ENCODE data around the gene KCNJ1. TPM values are rescaled to one million over a fixed set of nuclear protein-coding genes. Genes with fewer than 3 reads are reported as not detected.
A peak's percentile ranks its signal among the peaks of the same experiment; 100 is the strongest.

KCNJ1 gene
- polyA plus RNA-seq, 1 of the 3 experiments (the other 2 are of a cell fraction) = not detected

DNA sequence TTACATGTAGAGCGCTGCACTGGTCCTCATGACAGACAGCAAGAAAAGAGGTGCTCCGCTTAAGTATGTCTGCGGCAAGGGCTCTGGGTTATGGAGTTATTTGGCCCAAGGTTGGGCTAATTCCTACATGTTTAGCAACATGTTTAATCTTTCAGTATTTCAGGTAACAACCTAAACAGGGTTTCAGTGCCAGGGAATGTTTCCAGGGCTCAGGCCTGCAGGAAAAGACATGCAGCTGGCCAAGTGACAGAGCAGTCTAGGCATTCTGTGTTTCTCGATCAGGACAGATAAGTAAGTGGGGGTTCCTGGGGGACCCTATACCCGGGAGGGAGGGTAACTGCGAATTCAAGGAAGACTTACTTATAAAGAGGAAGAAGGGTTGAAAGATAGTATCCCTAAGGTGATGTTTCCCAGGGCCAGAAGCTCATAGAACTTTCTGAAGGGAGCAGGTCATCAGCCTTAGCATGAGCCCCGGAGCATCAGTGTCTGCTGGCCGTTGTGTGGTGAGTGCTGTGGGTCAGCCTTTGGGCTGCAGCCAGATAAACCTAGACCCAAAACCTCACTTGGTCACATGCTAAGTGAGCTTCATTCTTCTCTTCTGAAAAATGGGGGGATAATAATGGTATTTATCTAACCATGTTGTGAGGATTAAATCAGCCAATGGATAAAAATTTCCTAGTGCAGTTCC is 42.5 kb upstream of the KCNJ1 start:
- Histone ChIP-seq H2AFZ (ENCODE audit: low read depth) (no peak overlapping the region), H3K9ac (no peak overlapping the region), H3F3A (replicated peaks; ENCODE audit: insufficient read depth) (no peaks in the 10 kb centered on the region), H3K4me1 (ENCODE audit: control insufficient read depth in 1 of 2, insufficient read depth in 2 of 2, low read depth in 1 of 2, low read length in 1 of 2) (peaks cover 5 to 22% of the 10 kb centered on the region in 2 experiments; a peak in 2 of 4 replicates), H3K79me2 (ENCODE audit: insufficient read depth) (no peaks in the 10 kb centered on the region), H3K27ac (ENCODE audit: low read depth in 2 of 2, low read length in 1 of 2) (no peak overlapping the region), H3K9me2 (no peaks in the 10 kb centered on the region), H3K27me3 (ENCODE audit: insufficient read depth) (no peaks in the 10 kb centered on the region; the same call in 1 of the 2 replicates), H3K36me3 (replicated peaks in 1 of 2; ENCODE audit: control insufficient read depth in 1 of 2, insufficient read depth in 2 of 2, low read length in 1 of 2) (no peaks in the 10 kb centered on the region), H3K9me3 (no peaks in the 10 kb centered on the region), H3K4me2 (no peak overlapping the region), H4K20me1 (ENCODE audit: insufficient read depth) (no peaks in the 10 kb centered on the region), H3K4me3 (ENCODE audit: low read depth in 2 of 2, low read length in 1 of 2) (no peak overlapping the region)
- POLR2A ChIA-PET = no interaction called here
- no peak for DNase-seq
- TF ChIP-seq, protein P1, sequence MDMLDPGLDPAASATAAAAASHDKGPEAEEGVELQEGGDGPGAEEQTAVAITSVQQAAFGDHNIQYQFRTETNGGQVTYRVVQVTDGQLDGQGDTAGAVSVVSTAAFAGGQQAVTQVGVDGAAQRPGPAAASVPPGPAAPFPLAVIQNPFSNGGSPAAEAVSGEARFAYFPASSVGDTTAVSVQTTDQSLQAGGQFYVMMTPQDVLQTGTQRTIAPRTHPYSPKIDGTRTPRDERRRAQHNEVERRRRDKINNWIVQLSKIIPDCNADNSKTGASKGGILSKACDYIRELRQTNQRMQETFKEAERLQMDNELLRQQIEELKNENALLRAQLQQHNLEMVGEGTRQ (IDR thresholded peaks at IDR 0.05; ENCODE audit: borderline replicate concordance, low read depth, low read length) = no peak
- TF ChIP-seq, protein P2, sequence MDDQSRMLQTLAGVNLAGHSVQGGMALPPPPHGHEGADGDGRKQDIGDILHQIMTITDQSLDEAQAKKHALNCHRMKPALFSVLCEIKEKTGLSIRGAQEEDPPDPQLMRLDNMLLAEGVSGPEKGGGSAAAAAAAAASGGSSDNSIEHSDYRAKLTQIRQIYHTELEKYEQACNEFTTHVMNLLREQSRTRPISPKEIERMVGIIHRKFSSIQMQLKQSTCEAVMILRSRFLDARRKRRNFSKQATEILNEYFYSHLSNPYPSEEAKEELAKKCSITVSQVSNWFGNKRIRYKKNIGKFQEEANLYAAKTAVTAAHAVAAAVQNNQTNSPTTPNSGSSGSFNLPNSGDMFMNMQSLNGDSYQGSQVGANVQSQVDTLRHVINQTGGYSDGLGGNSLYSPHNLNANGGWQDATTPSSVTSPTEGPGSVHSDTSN (IDR thresholded peaks at IDR 0.05) = no peak
- CTCF ChIA-PET = interaction anchor here (1.0 to 13.6 kb wide), 7 partner anchors 10 to 47 kb away, joined by 3 to 201 read pairs (median 4); partner anchors contain the start of gene KCNJ5
- WGBS (ENCODE audit: low lambda C conversion rate) = 89% methylated on average over 8 of the region's 8 CpGs

DNA sequence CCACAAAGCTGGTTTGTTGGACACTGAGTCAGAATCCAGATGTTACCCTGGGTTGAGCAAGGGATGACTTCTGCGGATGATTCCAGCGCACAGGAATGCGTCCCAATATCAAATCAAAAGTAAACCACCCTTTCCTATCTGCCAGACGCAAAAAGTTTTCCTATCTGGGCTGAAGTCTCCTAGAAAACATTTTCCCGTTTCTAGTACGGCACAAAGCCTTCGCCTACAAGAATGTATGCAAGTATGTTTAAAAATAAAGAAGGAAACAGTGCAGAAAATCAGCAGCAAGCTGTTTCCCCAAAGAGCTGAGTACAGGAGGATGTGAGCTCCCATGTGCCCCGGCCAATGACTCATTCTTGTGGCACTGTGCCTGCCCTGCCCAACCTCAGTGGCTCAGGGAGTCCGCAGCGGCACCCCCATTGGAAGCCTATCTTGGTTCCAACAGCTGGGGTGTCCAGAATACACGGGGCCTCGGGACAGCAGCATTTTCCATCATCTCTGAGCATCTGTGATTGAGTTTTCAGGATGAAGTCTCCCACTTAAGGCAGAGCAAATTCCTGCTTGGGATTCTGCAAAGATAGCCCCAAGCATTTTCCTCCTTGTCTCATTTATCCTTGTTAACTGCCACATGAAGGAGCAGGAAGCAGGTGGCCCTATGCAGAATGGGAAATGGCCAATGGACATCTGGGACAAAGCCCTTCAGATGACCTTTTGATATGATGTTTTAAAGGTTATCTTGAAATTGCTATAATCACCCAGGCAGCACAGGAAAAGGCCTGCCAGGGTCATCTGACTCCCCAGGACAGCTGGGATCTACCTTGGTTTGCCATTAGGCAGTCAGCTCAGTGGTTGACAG is 41.5 kb upstream of the KCNJ1 start:
- H3K36me3 ChIP-seq (replicated peaks in 1 of 2; ENCODE audit: control insufficient read depth in 1 of 2, insufficient read depth in 2 of 2, low read length in 1 of 2) = no peaks in the 10 kb centered on the region
- H3K4me1 ChIP-seq (ENCODE audit: control insufficient read depth in 1 of 2, insufficient read depth in 2 of 2, low read depth in 1 of 2, low read length in 1 of 2) = peaks cover 7 to 26% of the 10 kb centered on the region in 2 experiments; a peak in 3 of 4 replicates
- H3K9me3 ChIP-seq = no peaks in the 10 kb centered on the region
- no peaks in the 10 kb centered on the region for H3F3A ChIP-seq (replicated peaks; ENCODE audit: insufficient read depth)
- no peak overlapping the region for H3K4me3 ChIP-seq (ENCODE audit: low read depth in 2 of 2, low read length in 1 of 2)
- no peaks in the 10 kb centered on the region for H3K27me3 ChIP-seq (ENCODE audit: insufficient read depth)
- 45% methylated on average over 10 of the region's 12 CpGs for WGBS (ENCODE audit: low lambda C conversion rate)
- no peak overlapping the region for H3K9ac ChIP-seq
- peak overlapping the region; percentile 24 for H3K4me2 ChIP-seq
- ChIA-PET POLR2A (no interaction called here), CTCF (interaction anchor here (1.0 to 13.6 kb wide), 5 partner anchors 11 to 48 kb away, joined by 3 to 201 read pairs (median 4); partner anchors contain the start of gene KCNJ5)
- no peaks in the 10 kb centered on the region for H4K20me1 ChIP-seq (ENCODE audit: insufficient read depth)
- no peaks in the 10 kb centered on the region for H3K9me2 ChIP-seq
- no peaks in the 10 kb centered on the region for H3K79me2 ChIP-seq (ENCODE audit: insufficient read depth)
- no peak overlapping the region; the same call in 1 of the 2 replicates for H2AFZ ChIP-seq (ENCODE audit: low read depth)
- H3K27ac ChIP-seq (ENCODE audit: low read depth in 2 of 2, low read length in 1 of 2) = no peak overlapping the region; a peak in 1 of 4 replicates
- peak; percentile 74 for DNase-seq
- TF ChIP-seq, protein P1 (IDR thresholded peaks at IDR 0.05; ENCODE audit: borderline replicate concordance, low read depth, low read length) = no peak
- no peak for TF ChIP-seq RXRA (IDR thresholded peaks at IDR 0.05; ENCODE audit: borderline replicate concordance, low read depth)
- TF ChIP-seq POLR2AphosphoS5 (IDR thresholded peaks at IDR 0.05; ENCODE audit: low read depth, low read length) = no peak
- no peak for TF ChIP-seq SMC3 (IDR thresholded peaks at IDR 0.05; ENCODE audit: low read depth, low read length)
- TF ChIP-seq, protein P3, sequence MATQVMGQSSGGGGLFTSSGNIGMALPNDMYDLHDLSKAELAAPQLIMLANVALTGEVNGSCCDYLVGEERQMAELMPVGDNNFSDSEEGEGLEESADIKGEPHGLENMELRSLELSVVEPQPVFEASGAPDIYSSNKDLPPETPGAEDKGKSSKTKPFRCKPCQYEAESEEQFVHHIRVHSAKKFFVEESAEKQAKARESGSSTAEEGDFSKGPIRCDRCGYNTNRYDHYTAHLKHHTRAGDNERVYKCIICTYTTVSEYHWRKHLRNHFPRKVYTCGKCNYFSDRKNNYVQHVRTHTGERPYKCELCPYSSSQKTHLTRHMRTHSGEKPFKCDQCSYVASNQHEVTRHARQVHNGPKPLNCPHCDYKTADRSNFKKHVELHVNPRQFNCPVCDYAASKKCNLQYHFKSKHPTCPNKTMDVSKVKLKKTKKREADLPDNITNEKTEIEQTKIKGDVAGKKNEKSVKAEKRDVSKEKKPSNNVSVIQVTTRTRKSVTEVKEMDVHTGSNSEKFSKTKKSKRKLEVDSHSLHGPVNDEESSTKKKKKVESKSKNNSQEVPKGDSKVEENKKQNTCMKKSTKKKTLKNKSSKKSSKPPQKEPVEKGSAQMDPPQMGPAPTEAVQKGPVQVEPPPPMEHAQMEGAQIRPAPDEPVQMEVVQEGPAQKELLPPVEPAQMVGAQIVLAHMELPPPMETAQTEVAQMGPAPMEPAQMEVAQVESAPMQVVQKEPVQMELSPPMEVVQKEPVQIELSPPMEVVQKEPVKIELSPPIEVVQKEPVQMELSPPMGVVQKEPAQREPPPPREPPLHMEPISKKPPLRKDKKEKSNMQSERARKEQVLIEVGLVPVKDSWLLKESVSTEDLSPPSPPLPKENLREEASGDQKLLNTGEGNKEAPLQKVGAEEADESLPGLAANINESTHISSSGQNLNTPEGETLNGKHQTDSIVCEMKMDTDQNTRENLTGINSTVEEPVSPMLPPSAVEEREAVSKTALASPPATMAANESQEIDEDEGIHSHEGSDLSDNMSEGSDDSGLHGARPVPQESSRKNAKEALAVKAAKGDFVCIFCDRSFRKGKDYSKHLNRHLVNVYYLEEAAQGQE (IDR thresholded peaks at IDR 0.05; ENCODE audit: low read depth, low read length) = no peak
- TF ChIP-seq SIN3A (IDR thresholded peaks at IDR 0.05; ENCODE audit: borderline replicate concordance, low read depth, low read length) = no peak
- TF ChIP-seq, protein P4, sequence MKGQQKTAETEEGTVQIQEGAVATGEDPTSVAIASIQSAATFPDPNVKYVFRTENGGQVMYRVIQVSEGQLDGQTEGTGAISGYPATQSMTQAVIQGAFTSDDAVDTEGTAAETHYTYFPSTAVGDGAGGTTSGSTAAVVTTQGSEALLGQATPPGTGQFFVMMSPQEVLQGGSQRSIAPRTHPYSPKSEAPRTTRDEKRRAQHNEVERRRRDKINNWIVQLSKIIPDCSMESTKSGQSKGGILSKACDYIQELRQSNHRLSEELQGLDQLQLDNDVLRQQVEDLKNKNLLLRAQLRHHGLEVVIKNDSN (IDR thresholded peaks at IDR 0.05; ENCODE audit: borderline replicate concordance, low read depth) = no peak
- peak; percentile 96 for TF ChIP-seq GATA2 (CRISPR knock-in tag; IDR thresholded peaks at IDR 0.05)
- peak in 1 of 2 experiments; percentile 82; a peak in 1 of 4 replicates for TF ChIP-seq EP300 (IDR thresholded peaks at IDR 0.05; ENCODE audit: borderline replicate concordance in 1 of 2, low read depth in 1 of 2, low read length in 1 of 2)
- TF ChIP-seq, protein P5, sequence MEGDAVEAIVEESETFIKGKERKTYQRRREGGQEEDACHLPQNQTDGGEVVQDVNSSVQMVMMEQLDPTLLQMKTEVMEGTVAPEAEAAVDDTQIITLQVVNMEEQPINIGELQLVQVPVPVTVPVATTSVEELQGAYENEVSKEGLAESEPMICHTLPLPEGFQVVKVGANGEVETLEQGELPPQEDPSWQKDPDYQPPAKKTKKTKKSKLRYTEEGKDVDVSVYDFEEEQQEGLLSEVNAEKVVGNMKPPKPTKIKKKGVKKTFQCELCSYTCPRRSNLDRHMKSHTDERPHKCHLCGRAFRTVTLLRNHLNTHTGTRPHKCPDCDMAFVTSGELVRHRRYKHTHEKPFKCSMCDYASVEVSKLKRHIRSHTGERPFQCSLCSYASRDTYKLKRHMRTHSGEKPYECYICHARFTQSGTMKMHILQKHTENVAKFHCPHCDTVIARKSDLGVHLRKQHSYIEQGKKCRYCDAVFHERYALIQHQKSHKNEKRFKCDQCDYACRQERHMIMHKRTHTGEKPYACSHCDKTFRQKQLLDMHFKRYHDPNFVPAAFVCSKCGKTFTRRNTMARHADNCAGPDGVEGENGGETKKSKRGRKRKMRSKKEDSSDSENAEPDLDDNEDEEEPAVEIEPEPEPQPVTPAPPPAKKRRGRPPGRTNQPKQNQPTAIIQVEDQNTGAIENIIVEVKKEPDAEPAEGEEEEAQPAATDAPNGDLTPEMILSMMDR (IDR thresholded peaks at IDR 0.05) = no peak
